Body of pancreas (tissue), 4 donors: ENCODE results near the gene MRPS15.

Experiments
- CTCF ChIP-seq, 7 experiments: fragments of 450-650 bp in 4 of 7; fragments of 200-600 bp in 3 of 7; sonication (generic) in 3 of 7; IDR thresholded peaks; one replicate each; pipeline ENCODE4 v1.5.1; 2016 to 2019; ENCODE audit warnings: antibody characterized with exemption in 7 of 7
- POLR2A ChIP-seq, 3 donors: fragments of 450-650 bp; IDR thresholded peaks; one replicate each; pipeline ENCODE4 v1.6.1; 2016; ENCODE audit warnings: antibody characterized with exemption in 3 of 3, mild to moderate bottlenecking in 2 of 3

- no peak for TF ChIP-seq POLR2A (IDR thresholded peaks at IDR 0.05)
- no peak for TF ChIP-seq CTCF (IDR thresholded peaks at IDR 0.05)
Observed at GRCh38 chr1:36494971-36495370, 30.8 kb upstream of the MRPS15 start.
